SK-N-SH treated with all-trans-retinoic acid at 6 μM for 48 hours (cell line): Measurements from ENCODE around the gene GALNT4.

Experiments used
- ARNTL ChIP-seq: fragments of 450-650 bp; formaldehyde crosslinking; IDR thresholded peaks from 2 replicates; pipeline ENCODE4 v1.5.0; 2020; ENCODE audit warnings: low read depth, mild to moderate bottlenecking, moderate library complexity, borderline replicate concordance
- ZFP30 ChIP-seq: fragments of 450-650 bp; formaldehyde crosslinking; IDR thresholded peaks from 2 replicates; pipeline ENCODE4 v1.5.0; 2022; ENCODE audit warnings: mild to moderate bottlenecking, moderate library complexity
- ZNF70 ChIP-seq: fragments of 450-650 bp; formaldehyde crosslinking; IDR thresholded peaks from 2 replicates; pipeline ENCODE4 v1.5.0; 2020; ENCODE audit warnings: mild to moderate bottlenecking, moderate library complexity
- ZNF8 ChIP-seq: fragments of 450-650 bp; formaldehyde crosslinking; IDR thresholded peaks from 2 replicates; pipeline ENCODE4 v1.5.0; 2020; ENCODE audit warnings: mild to moderate bottlenecking, moderate library complexity
- TF ChIP-seq, protein P1 (sequence below): fragments of 250-450 bp; sonication (Bioruptor Pico); IDR thresholded peaks from 2 replicates; pipeline ENCODE4 v1.8.0; 2021; ENCODE audit warnings: low read depth, mild to moderate bottlenecking, moderate library complexity, borderline replicate concordance
- TF ChIP-seq, protein P2 (sequence below): fragments of 250-450 bp; sonication (Bioruptor Pico); IDR thresholded peaks from 2 replicates; pipeline ENCODE4 v1.8.0; 2020; ENCODE audit warnings: mild to moderate bottlenecking, moderate library complexity, borderline replicate concordance

DNA sequence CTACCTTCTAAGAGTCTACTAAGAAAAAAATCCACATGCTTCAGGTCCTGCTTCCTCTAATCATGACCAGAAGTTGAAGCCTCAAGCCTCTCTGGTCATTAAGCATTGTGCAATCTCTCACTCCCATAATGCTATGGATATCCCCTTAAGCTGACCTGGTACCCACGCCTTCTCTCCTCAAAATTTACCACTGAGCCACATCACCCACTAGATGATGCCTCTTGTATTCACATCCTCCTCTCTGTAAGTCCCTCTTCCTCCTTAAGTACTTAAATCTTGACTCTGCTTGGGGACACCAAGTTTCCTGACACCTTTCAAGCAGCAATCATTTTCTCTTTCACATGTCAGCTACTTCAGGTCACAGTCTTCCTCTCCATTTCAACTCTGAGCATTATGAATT lies 9.8 kb downstream of the GALNT4 start:
- TF ChIP-seq, protein P1, sequence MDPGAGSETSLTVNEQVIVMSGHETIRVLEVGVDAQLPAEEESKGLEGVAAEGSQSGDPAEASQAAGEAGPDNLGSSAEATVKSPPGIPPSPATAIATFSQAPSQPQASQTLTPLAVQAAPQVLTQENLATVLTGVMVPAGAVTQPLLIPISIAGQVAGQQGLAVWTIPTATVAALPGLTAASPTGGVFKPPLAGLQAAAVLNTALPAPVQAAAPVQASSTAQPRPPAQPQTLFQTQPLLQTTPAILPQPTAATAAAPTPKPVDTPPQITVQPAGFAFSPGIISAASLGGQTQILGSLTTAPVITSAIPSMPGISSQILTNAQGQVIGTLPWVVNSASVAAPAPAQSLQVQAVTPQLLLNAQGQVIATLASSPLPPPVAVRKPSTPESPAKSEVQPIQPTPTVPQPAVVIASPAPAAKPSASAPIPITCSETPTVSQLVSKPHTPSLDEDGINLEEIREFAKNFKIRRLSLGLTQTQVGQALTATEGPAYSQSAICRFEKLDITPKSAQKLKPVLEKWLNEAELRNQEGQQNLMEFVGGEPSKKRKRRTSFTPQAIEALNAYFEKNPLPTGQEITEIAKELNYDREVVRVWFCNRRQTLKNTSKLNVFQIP (CRISPR knock-in tag), result no peak
- no peak for TF ChIP-seq ZNF70 (CRISPR knock-in tag)
- no peak for TF ChIP-seq ZNF8 (CRISPR knock-in tag)
- no peak for TF ChIP-seq ARNTL (CRISPR knock-in tag)
- TF ChIP-seq ZFP30 (CRISPR knock-in tag), result no peak
- TF ChIP-seq, protein P2, sequence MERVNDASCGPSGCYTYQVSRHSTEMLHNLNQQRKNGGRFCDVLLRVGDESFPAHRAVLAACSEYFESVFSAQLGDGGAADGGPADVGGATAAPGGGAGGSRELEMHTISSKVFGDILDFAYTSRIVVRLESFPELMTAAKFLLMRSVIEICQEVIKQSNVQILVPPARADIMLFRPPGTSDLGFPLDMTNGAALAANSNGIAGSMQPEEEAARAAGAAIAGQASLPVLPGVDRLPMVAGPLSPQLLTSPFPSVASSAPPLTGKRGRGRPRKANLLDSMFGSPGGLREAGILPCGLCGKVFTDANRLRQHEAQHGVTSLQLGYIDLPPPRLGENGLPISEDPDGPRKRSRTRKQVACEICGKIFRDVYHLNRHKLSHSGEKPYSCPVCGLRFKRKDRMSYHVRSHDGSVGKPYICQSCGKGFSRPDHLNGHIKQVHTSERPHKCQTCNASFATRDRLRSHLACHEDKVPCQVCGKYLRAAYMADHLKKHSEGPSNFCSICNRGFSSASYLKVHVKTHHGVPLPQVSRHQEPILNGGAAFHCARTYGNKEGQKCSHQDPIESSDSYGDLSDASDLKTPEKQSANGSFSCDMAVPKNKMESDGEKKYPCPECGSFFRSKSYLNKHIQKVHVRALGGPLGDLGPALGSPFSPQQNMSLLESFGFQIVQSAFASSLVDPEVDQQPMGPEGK (CRISPR knock-in tag), result no peak
